Measurements from ENCODE around the gene ABCG4.

Gene ABCG4

DNA sequence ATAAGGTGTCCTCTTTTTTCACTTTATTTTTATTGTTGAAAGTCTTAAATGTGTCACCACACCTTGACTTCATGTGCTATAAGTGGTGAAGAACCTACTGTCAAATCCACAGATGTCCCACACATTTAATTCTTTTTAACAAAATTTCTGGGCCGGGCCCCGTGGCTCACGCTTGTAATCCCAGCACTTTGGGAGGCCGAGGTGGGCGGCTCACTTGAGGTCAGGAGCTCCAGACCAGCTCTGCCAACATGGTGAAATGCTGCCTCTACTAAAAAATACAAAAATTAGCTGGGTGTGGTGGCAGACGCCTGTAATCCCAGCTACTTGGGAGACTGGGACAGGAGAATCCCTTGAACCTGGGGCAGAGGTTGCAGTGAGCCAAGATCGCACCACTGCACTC, 60.3 kb downstream of the ABCG4 start:
- DNase-seq = no peak

DNA sequence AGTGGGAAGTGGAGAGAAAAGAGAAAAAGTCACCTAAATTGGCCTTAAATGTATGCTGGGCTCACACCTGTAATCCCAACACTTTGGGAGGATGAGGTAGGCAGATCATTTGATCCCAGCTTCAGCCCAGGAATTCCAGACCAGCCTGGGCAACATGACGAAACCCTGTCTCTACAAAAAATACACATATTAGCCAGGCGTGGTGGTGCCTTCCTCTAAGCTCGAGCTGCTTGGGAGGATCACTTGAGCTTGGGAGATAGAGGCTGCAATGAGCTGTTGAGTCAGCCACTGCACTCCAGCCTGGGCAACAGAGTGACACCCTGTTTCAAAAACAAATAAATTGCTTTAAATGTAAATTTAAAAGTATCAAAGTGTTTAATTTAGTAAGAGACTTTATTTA, 61.2 kb downstream of the ABCG4 start:
- DNase-seq = no peak

Measured in activated gamma-delta T cell treated with Interleukin-2 at 50 U/mL for 16 hours (primary cell).